T1000 (cell line): ENCODE results near the gene FRG1.
"Not testable (repeated sequence)": the region's sequence is repeated elsewhere in the genome, so short reads cannot be mapped to it uniquely, and the experiment has no call there.

Experiments
- DNase-seq: peaks from one replicate; lab custom pipeline; 2025; ENCODE audit warnings: mixed read lengths; lab: John Stamatoyannopoulos, UW

FRG1 gene

GRCh38 chr4:189985651-189986243 is 45.1 kb downstream of the FRG1 start:
- not testable (repeated sequence) for DNase-seq

- DNase-seq, result no peak
Measured at GRCh38 chr4:189988877-189989431, 48.3 kb downstream of the FRG1 start.

- DNase-seq, result not testable (repeated sequence)
Measured at GRCh38 chr4:189989941-189990340, 49.3 kb downstream of the FRG1 start.
